HL-60 (cell line): Measurements from ENCODE around the gene KDM3A.

ENCODE experiments used
- DNase-seq, 2 experiments: peaks; one replicate each; pipeline ENCODE4 v3.0.0-alpha.2; 2010 to 2020; ENCODE audit warnings: low read depth in 1 of 2, low spot score in 1 of 2
- H3K27ac ChIP-seq: fragments of 250-450 bp; sonication (Bioruptor Pico); replicated peaks from 2 replicates; pipeline ENCODE4 v1.5.1; 2020; ENCODE audit warnings: mild to moderate bottlenecking, moderate library complexity
- H3K27me3 ChIP-seq: fragments of 250-450 bp; sonication (Bioruptor Pico); 2 replicates; pipeline ENCODE4 v1.5.1; 2021; ENCODE audit warnings: mild to moderate bottlenecking, moderate library complexity; ENCODE audit not compliant: insufficient read depth, poor library complexity, severe bottlenecking
- H3K4me3 ChIP-seq: replicated peaks from 2 replicates; pipeline ENCODE4 v1.5.1; 2011; ENCODE audit warnings: mild to moderate bottlenecking, control low read depth, low read length; ENCODE audit not compliant: insufficient read depth
- GABPA ChIP-seq: IDR thresholded peaks from 2 replicates; pipeline ENCODE4 v1.6.1; 2012; ENCODE audit warnings: low read depth
- POLR2AphosphoS5 ChIP-seq: IDR thresholded peaks from 2 replicates; pipeline ENCODE4 v1.6.1; 2012; ENCODE audit warnings: low read depth
- SPI1 ChIP-seq: IDR thresholded peaks from 2 replicates; pipeline ENCODE4 v1.6.1; 2012; ENCODE audit warnings: low read depth, mild to moderate bottlenecking, borderline replicate concordance
- TF ChIP-seq, protein P1 (sequence below): IDR thresholded peaks from one replicate; pipeline ENCODE4 v1.5.1; 2011; ENCODE audit warnings: low read length, control low read depth, inconsistent platforms; ENCODE audit not compliant: insufficient read depth
- TF ChIP-seq, protein P2 (sequence below): IDR thresholded peaks from 2 replicates; pipeline ENCODE4 v1.6.1; 2012; ENCODE audit warnings: low read depth; ENCODE audit not compliant: insufficient replicate concordance

Gene KDM3A

DNA sequence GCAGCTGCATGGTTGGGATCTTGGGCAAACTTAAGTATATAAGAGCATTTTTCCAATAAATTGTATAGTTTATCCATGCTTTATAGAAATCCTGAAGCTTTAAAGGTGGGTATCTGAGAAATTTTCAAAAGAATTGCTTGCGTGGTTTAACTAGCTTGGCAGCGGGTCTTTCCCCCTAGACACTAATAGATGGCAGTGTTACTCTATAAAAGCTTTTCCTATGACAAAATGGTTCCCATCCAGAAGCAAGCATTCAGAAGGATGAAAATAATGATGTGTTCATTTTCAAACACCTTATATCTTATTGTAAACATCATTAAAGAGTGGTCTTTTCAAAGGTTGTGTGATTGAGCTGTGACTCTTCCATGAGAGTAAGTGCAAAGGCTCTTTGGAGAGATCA lies 45.9 kb downstream of the KDM3A start:
- Histone ChIP-seq H3K27ac (no peak overlapping the region), H3K27me3 (no peaks in the 10 kb centered on the region), H3K4me3 (no peak overlapping the region)
- no peak for DNase-seq
- TF ChIP-seq GABPA = no peak
- TF ChIP-seq, protein P1, sequence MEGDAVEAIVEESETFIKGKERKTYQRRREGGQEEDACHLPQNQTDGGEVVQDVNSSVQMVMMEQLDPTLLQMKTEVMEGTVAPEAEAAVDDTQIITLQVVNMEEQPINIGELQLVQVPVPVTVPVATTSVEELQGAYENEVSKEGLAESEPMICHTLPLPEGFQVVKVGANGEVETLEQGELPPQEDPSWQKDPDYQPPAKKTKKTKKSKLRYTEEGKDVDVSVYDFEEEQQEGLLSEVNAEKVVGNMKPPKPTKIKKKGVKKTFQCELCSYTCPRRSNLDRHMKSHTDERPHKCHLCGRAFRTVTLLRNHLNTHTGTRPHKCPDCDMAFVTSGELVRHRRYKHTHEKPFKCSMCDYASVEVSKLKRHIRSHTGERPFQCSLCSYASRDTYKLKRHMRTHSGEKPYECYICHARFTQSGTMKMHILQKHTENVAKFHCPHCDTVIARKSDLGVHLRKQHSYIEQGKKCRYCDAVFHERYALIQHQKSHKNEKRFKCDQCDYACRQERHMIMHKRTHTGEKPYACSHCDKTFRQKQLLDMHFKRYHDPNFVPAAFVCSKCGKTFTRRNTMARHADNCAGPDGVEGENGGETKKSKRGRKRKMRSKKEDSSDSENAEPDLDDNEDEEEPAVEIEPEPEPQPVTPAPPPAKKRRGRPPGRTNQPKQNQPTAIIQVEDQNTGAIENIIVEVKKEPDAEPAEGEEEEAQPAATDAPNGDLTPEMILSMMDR = no peak
- no peak for TF ChIP-seq SPI1
- TF ChIP-seq, protein P2, sequence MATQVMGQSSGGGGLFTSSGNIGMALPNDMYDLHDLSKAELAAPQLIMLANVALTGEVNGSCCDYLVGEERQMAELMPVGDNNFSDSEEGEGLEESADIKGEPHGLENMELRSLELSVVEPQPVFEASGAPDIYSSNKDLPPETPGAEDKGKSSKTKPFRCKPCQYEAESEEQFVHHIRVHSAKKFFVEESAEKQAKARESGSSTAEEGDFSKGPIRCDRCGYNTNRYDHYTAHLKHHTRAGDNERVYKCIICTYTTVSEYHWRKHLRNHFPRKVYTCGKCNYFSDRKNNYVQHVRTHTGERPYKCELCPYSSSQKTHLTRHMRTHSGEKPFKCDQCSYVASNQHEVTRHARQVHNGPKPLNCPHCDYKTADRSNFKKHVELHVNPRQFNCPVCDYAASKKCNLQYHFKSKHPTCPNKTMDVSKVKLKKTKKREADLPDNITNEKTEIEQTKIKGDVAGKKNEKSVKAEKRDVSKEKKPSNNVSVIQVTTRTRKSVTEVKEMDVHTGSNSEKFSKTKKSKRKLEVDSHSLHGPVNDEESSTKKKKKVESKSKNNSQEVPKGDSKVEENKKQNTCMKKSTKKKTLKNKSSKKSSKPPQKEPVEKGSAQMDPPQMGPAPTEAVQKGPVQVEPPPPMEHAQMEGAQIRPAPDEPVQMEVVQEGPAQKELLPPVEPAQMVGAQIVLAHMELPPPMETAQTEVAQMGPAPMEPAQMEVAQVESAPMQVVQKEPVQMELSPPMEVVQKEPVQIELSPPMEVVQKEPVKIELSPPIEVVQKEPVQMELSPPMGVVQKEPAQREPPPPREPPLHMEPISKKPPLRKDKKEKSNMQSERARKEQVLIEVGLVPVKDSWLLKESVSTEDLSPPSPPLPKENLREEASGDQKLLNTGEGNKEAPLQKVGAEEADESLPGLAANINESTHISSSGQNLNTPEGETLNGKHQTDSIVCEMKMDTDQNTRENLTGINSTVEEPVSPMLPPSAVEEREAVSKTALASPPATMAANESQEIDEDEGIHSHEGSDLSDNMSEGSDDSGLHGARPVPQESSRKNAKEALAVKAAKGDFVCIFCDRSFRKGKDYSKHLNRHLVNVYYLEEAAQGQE = no peak
- TF ChIP-seq POLR2AphosphoS5 = no peak

- no peak for DNase-seq
- no peak for TF ChIP-seq SPI1
- TF ChIP-seq, protein P1 = no peak
- TF ChIP-seq, protein P2 = no peak
- no peaks in the 10 kb centered on the region for H3K27me3 ChIP-seq
- no peak overlapping the region for H3K27ac ChIP-seq
- no peak overlapping the region for H3K4me3 ChIP-seq
Observed at GRCh38 chr2:86488561-86489250, 47.5 kb downstream of the KDM3A start.

DNA sequence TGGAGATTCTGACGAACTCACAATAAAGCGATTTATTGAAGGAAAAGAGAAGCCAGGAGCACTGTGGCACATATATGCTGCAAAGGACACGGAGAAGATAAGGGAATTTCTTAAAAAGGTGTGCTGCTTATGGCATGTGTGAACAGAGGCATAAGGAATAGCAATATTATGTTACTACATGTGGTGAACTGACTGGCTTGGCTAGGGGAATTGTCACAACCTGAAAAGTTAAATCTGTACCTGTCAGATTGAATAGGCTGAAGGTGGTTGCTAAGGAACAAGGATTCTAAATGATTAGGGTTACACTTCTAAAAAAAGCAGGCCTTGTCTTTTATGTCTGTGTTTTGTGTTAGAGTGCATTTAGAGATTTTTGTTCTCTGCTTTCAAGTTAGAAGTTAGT lies 48.4 kb downstream of the KDM3A start:
- Histone ChIP-seq H3K27me3 (no peaks in the 10 kb centered on the region), H3K4me3 (no peak overlapping the region), H3K27ac (no peak overlapping the region)
- DNase-seq = no peak
- TF ChIP-seq, protein P2 = no peak
- TF ChIP-seq POLR2AphosphoS5 (no peak), SPI1 (no peak), GABPA (no peak)
- TF ChIP-seq, protein P1 = no peak
